GM19193 (cell line): ENCODE measurements around the gene SLC15A3.
A peak's percentile ranks its signal among the peaks of the same experiment; 100 is the strongest.

ENCODE experiments used
- POLR2A ChIP-seq: IDR thresholded peaks from 4 replicates; pipeline ENCODE4 v1.6.1; 2011; ENCODE audit not compliant: insufficient read depth, insufficient read length; ENCODE audit errors: extremely low read depth

The SLC15A3 gene

DNA sequence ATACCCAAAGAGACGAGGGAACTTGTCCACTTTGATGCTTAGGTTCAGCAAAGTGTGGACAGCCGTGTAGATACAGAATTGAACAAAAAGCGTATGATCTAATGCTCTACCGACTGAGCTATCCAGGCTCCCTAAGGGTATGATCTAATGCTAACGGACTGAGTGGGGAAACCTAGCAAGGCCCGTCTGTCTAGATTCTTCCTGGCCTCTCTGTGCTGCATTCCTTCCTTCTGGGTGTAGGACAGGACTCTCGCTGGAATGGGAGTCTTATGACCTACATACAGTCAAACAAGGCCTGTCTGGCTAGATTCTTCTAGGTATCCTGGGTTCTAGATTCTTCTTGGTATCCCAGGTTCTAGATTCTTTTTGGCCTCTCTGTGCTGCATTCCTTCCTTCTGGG lies 8.4 kb upstream of the SLC15A3 start:
- no peak for TF ChIP-seq POLR2A

DNA sequence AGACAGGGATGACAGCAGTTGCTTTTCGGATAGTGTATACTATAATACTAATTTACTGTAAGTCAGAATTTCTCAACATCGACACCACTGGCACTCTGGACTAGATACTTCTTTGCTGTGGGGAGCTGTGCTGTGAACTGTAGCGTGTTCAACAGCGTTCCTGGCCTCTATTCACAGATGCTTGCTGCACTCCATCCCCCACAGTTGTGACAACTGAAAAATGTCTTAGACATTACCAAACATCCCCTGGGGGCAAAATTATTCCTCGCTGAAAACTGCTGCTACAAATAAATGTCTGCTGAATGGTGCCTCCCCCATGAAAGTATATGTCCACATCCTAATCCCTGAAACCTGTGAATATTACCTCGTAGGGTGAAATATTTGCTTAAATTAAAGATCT lies 7.5 kb upstream of the SLC15A3 start:
- no peak for TF ChIP-seq POLR2A

GRCh38 chr11:60957188-60957587 lies 5.2 kb upstream of the SLC15A3 start:
- TF ChIP-seq POLR2A, result no peak

- no peak for TF ChIP-seq POLR2A
These were observed 3.6 kb upstream of the SLC15A3 start for GRCh38 chr11:60955571-60955970.

GRCh38 chr11:60954421-60954820 lies 2.4 kb upstream of the SLC15A3 start:
- no peak for TF ChIP-seq POLR2A

- no peak for TF ChIP-seq POLR2A
These were observed 1.8 kb upstream of the SLC15A3 start for GRCh38 chr11:60953781-60954180.

DNA sequence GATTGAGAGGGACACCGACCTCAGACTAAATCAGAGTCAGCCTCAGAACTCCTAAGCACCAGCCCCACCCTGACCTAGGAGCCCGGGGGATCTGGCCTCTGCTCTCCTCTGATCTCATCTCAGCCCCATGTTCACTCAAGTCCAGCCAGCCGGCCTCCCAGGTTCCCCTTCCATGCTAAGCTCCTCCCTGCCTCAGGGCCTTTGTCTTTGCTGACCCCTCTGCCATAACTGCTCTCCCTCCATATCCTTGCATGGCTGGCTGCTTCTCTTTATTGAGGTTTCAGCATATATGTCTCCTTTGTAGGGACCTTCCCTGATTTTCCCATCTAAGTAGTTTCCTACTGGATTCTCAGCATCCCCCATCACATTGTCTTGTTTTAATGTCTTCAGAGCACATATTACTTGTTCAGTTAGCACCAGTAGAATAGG lies 780 bp upstream of the SLC15A3 start:
- TF ChIP-seq POLR2A, result peak; percentile 17

GRCh38 chr11:60951606-60951903 lies 421 bp downstream of the SLC15A3 start:
- no peak for TF ChIP-seq POLR2A

DNA sequence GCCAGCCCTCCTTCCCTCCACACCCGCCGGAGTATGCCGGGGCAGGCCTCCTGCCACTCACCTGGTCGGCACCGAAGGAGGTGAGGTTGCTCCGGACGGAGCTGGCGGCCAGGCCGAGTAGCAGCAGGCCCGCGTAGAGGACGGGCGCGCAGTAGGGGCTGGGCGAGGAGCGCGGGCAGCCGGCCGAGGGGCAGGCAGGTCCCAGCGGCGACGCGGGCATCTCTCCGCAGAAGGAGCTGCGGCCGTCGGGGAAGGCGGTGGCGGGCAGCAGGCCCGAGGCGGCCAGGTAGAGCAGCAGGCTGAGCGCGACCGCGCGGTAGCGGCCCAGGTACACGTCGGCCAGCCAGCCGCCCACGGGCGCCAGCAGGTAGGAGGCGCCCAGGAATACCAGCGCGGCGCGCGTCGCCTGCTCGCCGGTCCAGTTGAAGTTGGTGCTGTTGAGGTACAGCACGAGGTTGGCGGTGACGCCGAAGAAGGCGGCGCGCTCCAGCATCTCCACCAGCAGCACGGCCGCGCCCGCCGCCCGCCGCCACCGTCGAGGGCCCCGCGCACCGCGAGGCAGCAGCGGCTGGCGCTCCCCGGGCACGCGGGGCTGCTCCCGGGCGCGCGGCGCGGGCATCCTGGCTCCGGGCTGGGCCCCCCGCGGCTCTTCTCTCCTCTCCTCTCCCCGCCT lies 907 bp downstream of the SLC15A3 start:
- peak; percentile 9 for TF ChIP-seq POLR2A

- TF ChIP-seq POLR2A, result no peak
These were observed 2.0 kb downstream of the SLC15A3 start for GRCh38 chr11:60950024-60950423.

- no peak for TF ChIP-seq POLR2A
These were observed 3.7 kb downstream of the SLC15A3 start for GRCh38 chr11:60948250-60948649.

DNA sequence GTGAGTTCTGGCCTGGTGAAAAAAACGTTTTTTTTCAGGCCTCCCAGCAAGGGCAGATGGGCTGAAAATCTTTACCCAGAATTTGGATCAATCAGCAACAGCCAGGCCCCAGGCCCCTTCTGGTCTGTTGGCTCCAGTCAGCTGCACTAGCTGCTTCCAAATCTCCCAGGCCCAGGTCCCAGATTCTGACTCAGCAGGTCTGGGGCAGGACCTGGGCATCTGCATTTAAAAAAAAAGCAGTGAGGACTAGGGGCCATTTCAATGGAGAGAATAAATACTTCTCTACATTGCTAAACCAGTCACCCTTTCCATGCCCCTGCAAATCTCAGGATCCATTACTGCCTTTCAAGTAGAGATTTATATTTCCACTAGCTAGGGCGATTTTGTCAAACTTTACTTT lies 4.3 kb downstream of the SLC15A3 start:
- TF ChIP-seq POLR2A, result no peak

DNA sequence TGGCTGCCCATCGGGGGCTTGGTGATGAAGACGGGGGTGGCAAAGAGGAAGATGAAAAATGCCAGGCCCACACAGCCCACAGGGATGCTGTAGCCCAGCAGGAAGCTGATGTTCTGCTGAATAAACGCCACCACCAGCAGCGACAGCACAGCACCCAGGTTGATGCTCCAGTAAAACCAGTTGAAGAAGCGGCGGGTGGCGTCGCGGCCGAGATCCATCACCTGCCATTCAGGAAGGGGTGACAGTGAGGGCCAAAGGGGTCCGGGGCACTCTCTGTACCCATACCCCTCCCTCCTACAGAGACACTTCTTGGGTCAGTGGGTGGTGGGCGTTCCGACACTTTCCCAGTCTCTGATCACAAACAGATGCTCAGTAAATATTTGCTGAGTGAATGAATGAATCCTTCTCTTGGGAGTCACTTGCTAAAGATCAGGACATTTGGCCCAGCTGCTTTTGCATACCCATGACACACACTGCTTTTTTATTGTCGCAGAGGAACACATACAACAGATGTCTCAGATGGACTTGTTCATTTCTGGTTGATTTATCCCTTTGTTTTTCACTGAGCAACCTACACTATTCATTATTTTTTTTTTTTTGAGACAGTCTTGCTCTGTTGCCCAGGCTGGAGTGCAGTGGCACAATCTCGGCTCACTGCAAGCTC lies 5.2 kb downstream of the SLC15A3 start:
- no peak for TF ChIP-seq POLR2A

DNA sequence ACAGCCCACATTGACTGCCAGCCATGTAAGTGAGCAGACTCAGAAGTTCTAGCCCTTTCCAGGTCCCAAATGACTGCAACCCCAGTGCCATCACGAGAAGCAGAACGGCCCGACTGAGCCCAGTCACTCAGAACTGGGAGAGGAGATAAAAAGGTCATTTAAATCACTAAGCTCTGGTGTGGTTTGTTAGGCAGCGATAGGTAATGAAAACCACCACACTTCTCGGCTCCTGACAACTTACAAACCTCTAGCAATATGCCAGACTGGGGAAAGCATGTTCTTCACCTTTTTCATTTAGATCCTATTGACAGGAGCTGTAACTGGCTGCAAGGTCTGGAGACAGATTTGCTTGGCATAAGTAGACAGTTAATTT lies 6.7 kb downstream of the SLC15A3 start:
- no peak for TF ChIP-seq POLR2A

DNA sequence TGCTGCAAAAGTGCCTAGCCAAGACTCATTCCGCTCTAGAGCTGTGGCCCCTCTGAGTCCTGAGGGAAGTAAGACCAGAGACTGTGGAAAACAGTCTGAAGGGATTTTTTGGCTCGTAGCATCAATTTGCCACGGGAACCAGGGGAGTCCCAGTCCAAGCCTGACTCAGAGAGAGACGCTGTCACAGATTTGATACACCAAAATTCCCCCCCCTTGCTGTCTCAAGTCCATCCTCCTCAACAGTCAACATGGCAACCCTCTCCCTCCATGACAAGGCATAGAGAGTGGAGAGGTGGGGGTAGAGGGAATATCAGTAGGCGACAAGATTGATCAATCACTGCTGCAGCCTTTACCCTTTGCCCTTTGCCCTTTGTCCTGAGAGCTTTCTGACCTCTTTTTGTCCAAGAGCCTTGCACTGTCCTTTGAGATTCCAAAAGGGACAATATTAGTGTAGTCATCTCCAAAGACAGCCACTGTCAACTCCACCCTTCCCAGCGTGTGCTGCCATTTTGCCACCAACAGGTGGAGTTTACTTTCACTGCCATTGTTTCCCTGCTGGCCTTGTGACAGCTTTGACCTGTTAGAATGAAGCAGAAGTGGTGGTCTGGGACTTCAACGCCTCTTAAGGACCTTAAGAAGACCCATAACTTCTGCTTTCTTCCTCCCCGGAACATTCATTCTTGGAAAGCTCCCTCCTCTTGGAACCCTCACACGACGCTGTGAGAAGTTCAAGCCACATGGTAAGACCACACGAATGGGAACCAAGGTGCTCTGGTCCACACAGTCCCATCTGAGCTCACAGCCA lies 7.3 kb downstream of the SLC15A3 start:
- no peak for TF ChIP-seq POLR2A
